OCI-LY1 (cell line): ENCODE data around the gene TSEN54.

Source experiments
- H2AFZ ChIP-seq: fragments of 200-600 bp; sonication (generic), shearing (Covaris generic); 2 replicates; pipeline ENCODE4 v1.6.0; 2014; ENCODE audit warnings: antibody characterized with exemption, mild to moderate bottlenecking, low read length
- H3F3A ChIP-seq: fragments of 200-600 bp; sonication (generic), shearing (Covaris generic); 2 replicates; pipeline ENCODE4 v1.6.0; 2014; ENCODE audit warnings: mild to moderate bottlenecking, antibody characterized with exemption, low read length, moderate library complexity; ENCODE audit not compliant: insufficient read depth
- H3K27ac ChIP-seq: fragments of 200-600 bp; sonication (generic); 2 replicates; pipeline ENCODE4 v1.5.1; 2014; ENCODE audit warnings: low read length, mixed run types, mild to moderate bottlenecking, low read depth; ENCODE audit not compliant: poor library complexity, severe bottlenecking
- H3K27me3 ChIP-seq: fragments of 200-600 bp; sonication (generic); 2 replicates; pipeline ENCODE4 v1.6.0; 2014; ENCODE audit warnings: antibody characterized with exemption, mild to moderate bottlenecking, low read length, moderate library complexity; ENCODE audit not compliant: insufficient read depth
- H3K36me3 ChIP-seq: fragments of 200-600 bp; sonication (generic); 2 replicates; pipeline ENCODE4 v1.6.1; 2014; ENCODE audit warnings: mild to moderate bottlenecking, antibody characterized with exemption, low read length, moderate library complexity, mixed read lengths; ENCODE audit not compliant: insufficient read depth
- H3K4me1 ChIP-seq: fragments of 200-600 bp; sonication (generic); 2 replicates; pipeline ENCODE4 v1.5.1; 2014; ENCODE audit warnings: mild to moderate bottlenecking, low read length, moderate library complexity; ENCODE audit not compliant: insufficient read depth, severe bottlenecking
- H3K4me2 ChIP-seq: fragments of 200-600 bp; sonication (generic), shearing (Covaris generic); 2 replicates; pipeline ENCODE4 v1.6.1; 2014; ENCODE audit warnings: low read length
- H3K4me3 ChIP-seq: fragments of 200-600 bp; sonication (generic); 2 replicates; pipeline ENCODE4 v1.5.1; 2014; ENCODE audit warnings: low read length, low read depth, mild to moderate bottlenecking, mixed read lengths; ENCODE audit not compliant: poor library complexity, severe bottlenecking
- H3K79me2 ChIP-seq: fragments of 200-600 bp; shearing (Covaris generic); 2 replicates; pipeline ENCODE4 v1.6.1; 2016; ENCODE audit warnings: mixed run types, low read length, mixed read lengths; ENCODE audit not compliant: insufficient read depth
- H3K9ac ChIP-seq: fragments of 200-600 bp; sonication (generic), shearing (Covaris generic); 2 replicates; pipeline ENCODE4 v1.6.1; 2014; ENCODE audit warnings: mild to moderate bottlenecking, low read length, mixed read lengths
- H3K9me2 ChIP-seq: fragments of 200-600 bp; sonication (generic), shearing (Covaris generic); 2 replicates; pipeline ENCODE4 v1.6.1; 2014; ENCODE audit warnings: low read depth, mild to moderate bottlenecking, low read length, mixed read lengths
- H3K9me3 ChIP-seq: fragments of 200-600 bp; shearing (Covaris generic); 2 replicates; pipeline ENCODE4 v1.6.1; 2014; ENCODE audit warnings: low read length, mixed read lengths
- H4K20me1 ChIP-seq: fragments of 200-600 bp; sonication (generic), shearing (Covaris generic); 2 replicates; pipeline ENCODE4 v1.6.0; 2016; ENCODE audit warnings: mild to moderate bottlenecking, low read length; ENCODE audit not compliant: insufficient read depth
- EZH2 ChIP-seq: fragments of 200-600 bp; sonication (generic), shearing (Covaris generic); IDR thresholded peaks from 2 replicates; pipeline ENCODE4 v1.8.0; 2017; ENCODE audit warnings: borderline replicate concordance, mixed run types, mild to moderate bottlenecking, antibody characterized with exemption, low read length, moderate library complexity, mixed read lengths
- TF ChIP-seq, protein P1 (sequence below): fragments of 200-600 bp; sonication (generic), shearing (Covaris generic); IDR thresholded peaks from 2 replicates; pipeline ENCODE4 v1.5.1; 2017; ENCODE audit warnings: mild to moderate bottlenecking, antibody characterized with exemption, low read length, moderate library complexity, mixed read lengths

The TSEN54 gene

DNA sequence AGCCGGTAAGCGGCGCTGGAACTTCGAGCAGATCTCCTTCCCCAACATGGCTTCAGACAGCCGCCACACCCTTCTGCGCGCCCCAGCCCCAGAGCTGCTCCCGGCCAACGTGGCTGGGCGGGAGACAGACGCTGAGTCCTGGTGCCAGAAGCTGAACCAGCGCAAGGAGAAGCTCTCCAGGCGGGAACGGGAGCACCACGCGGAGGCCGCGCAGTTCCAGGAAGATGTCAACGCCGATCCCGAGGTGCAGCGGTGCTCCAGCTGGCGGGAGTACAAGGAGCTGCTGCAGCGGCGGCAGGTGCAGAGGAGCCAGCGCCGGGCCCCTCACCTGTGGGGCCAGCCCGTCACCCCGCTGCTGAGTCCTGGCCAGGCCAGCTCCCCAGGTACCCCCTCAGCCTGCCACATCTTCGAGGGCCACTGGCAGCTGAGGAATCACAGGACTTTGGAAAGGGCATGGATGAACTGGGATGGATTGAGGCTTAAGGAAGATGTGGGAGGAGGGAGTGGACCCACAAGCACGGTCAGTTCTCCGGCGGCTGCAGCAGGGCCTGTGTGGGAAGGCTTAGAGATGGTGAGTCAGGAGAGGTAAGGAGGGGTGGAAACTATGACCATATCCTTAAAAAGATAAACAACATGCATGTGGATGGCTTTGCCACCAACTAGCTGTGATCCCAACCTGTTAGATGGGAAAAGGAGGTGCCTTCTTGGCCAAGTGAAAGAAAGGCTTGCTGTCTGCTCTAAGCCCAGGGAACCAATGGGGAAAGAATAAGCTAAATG is 5.8 kb downstream of the TSEN54 start:
- H3K4me1 ChIP-seq = peaks cover 27% of the 10 kb centered on the region
- no peaks in the 10 kb centered on the region for H3K9me2 ChIP-seq
- no peaks in the 10 kb centered on the region for H4K20me1 ChIP-seq
- peaks cover 7% of the 10 kb centered on the region; the same call in 1 of the 2 replicates for H3K36me3 ChIP-seq
- no peak for TF ChIP-seq EZH2
- TF ChIP-seq, protein P1, sequence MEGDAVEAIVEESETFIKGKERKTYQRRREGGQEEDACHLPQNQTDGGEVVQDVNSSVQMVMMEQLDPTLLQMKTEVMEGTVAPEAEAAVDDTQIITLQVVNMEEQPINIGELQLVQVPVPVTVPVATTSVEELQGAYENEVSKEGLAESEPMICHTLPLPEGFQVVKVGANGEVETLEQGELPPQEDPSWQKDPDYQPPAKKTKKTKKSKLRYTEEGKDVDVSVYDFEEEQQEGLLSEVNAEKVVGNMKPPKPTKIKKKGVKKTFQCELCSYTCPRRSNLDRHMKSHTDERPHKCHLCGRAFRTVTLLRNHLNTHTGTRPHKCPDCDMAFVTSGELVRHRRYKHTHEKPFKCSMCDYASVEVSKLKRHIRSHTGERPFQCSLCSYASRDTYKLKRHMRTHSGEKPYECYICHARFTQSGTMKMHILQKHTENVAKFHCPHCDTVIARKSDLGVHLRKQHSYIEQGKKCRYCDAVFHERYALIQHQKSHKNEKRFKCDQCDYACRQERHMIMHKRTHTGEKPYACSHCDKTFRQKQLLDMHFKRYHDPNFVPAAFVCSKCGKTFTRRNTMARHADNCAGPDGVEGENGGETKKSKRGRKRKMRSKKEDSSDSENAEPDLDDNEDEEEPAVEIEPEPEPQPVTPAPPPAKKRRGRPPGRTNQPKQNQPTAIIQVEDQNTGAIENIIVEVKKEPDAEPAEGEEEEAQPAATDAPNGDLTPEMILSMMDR = no peak
- no peak overlapping the region for H3K4me2 ChIP-seq
- H3K27ac ChIP-seq = no peak overlapping the region
- no peaks in the 10 kb centered on the region for H3F3A ChIP-seq
- no peaks in the 10 kb centered on the region for H3K9me3 ChIP-seq
- no peaks in the 10 kb centered on the region for H3K79me2 ChIP-seq
- no peak overlapping the region for H3K9ac ChIP-seq
- H3K27me3 ChIP-seq = peaks cover 7% of the 10 kb centered on the region; the same call in 1 of the 2 replicates
- no peak overlapping the region for H3K4me3 ChIP-seq
- H2AFZ ChIP-seq = no peak overlapping the region

DNA sequence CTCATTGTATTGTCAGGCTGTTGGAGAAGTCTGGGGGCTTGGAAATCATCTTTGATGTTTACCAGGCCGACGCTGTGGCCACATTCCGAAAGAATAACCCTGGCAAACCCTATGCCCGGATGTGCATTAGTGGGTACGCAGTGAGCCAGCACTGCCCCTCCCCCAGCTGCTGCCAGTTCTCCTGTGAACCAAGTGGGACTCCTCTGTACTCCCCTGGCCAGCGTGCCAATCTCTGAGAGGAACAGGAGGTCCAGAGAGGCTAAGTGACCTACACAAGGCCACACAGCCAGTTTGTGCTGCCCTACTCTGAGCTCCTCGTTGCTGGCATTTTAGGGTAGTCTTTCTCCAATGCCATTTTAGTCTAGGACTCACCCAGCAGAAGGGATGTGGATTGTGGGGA is 7.3 kb downstream of the TSEN54 start:
- H3K36me3 ChIP-seq = peaks cover 6% of the 10 kb centered on the region; the same call in 1 of the 2 replicates
- H3K4me2 ChIP-seq = no peak overlapping the region
- H3K9me3 ChIP-seq = no peaks in the 10 kb centered on the region
- no peak overlapping the region for H3K27ac ChIP-seq
- no peak overlapping the region for H3K9ac ChIP-seq
- H3K27me3 ChIP-seq = peaks cover 7% of the 10 kb centered on the region; the same call in 1 of the 2 replicates
- no peak overlapping the region for H2AFZ ChIP-seq
- TF ChIP-seq EZH2 = no peak
- TF ChIP-seq, protein P1 = no peak
- no peaks in the 10 kb centered on the region for H3K9me2 ChIP-seq
- no peaks in the 10 kb centered on the region for H3F3A ChIP-seq
- H3K79me2 ChIP-seq = no peaks in the 10 kb centered on the region
- no peak overlapping the region for H3K4me3 ChIP-seq
- no peaks in the 10 kb centered on the region for H4K20me1 ChIP-seq
- peaks cover 12% of the 10 kb centered on the region for H3K4me1 ChIP-seq

DNA sequence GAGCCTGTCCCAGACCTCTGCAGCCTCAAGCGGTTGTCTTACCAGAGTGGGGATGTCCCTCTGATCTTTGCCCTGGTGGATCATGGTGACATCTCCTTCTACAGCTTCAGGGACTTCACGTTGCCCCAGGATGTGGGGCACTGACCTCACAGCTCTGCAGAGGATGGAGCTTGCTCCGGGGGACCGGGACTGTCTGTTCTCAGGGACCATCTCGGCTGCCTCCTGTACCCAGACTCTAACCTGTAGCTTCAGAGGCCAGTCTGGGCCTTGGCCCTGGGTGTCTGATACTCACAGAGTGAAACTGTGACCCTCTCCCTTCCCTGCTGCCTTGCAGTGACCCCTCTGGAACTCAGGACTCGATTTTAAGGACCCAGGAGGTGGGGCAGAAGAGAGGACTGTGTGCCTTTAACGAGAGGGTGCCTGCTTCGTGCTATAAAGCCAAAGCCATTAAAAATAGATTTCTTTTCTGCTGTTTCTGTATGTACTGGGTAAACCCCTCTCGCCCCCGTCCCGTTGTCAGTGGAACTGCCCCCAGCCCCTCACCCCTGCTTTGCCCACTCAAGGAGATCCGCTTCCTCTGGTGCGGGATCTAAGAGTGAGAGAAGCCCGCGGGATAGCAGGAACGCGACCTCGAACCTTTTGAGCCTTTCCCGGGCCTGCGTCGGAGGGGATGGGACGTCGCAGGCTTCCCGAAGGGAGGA is 8.1 kb downstream of the TSEN54 start:
- H3K27me3 ChIP-seq = peaks cover 7% of the 10 kb centered on the region; the same call in 1 of the 2 replicates
- no peaks in the 10 kb centered on the region for H3K9me3 ChIP-seq
- peak overlapping the region; percentile 69 for H3K4me3 ChIP-seq
- H3K79me2 ChIP-seq = no peaks in the 10 kb centered on the region
- H3K27ac ChIP-seq = no peak overlapping the region
- no peaks in the 10 kb centered on the region for H3K9me2 ChIP-seq
- no peaks in the 10 kb centered on the region for H3K36me3 ChIP-seq
- H4K20me1 ChIP-seq = no peaks in the 10 kb centered on the region
- no peak overlapping the region; the same call in 1 of the 2 replicates for H3K9ac ChIP-seq
- TF ChIP-seq, protein P1 = no peak
- H3K4me1 ChIP-seq = peaks cover 11% of the 10 kb centered on the region
- H3K4me2 ChIP-seq = peak overlapping the region; percentile 79
- no peak overlapping the region for H2AFZ ChIP-seq
- H3F3A ChIP-seq = no peaks in the 10 kb centered on the region
